Loucy (cell line): ENCODE data around the gene BICD2.

ENCODE experiments used
- CTCF ChIP-seq: fragments of 200-600 bp; sonication (generic); conservative IDR thresholded peaks from 2 replicates; pipeline ENCODE4 v1.5.1; 2014; ENCODE audit warnings: mild to moderate bottlenecking, antibody characterized with exemption, low read length
- EZH2phosphoT487 ChIP-seq: fragments of 200-600 bp; IDR thresholded peaks from 2 replicates; pipeline ENCODE4 v1.6.1; 2018; ENCODE audit warnings: antibody characterized with exemption, mild to moderate bottlenecking, moderate library complexity, borderline replicate concordance

GRCh38 chr9:92760070-92760469, 4.6 kb downstream of the BICD2 start:
- TF ChIP-seq EZH2phosphoT487 (no peak), CTCF (no peak)
